Measurements from ENCODE around the gene SPDYE18. TPM values are rescaled to one million over a fixed set of nuclear protein-coding genes. Genes with fewer than 3 reads are reported as not detected.
"Not testable (repeated sequence)": the region's sequence is repeated elsewhere in the genome, so short reads cannot be mapped to it uniquely, and the experiment has no call there.

The SPDYE18 gene
- total and polyA plus RNA-seq, 10 of the 15 experiments (the other 5 are each of a cell fraction or from before 2014, with no cell fraction given): 0.23 to 0.74 (median 0.29) TPM; not detected in 3

- CTCF ChIA-PET; ATAC-seq; H3K79me2 ChIP-seq (ENCODE audit: control insufficient read depth, insufficient read depth, low read length): not testable (repeated sequence)
Observed at GRCh38 chr7:77092301-77092700, 29.9 kb upstream of the SPDYE18 start.

GRCh38 chr7:77082192-77082591 is 19.8 kb upstream of the SPDYE18 start:
- H3K9me3 ChIP-seq (replicated peaks; ENCODE audit: control insufficient read depth, insufficient read depth, low read length); intact Hi-C loops (cut with micrococcal nuclease; ENCODE audit: unreplicated experiment); H3K27ac ChIP-seq (ENCODE audit: control insufficient read depth, insufficient read depth); H2AFZ ChIP-seq (ENCODE audit: control insufficient read depth, low read depth, low read length); H3K4me1 ChIP-seq (ENCODE audit: control insufficient read depth, insufficient read depth, low read length); H3K4me2 ChIP-seq (ENCODE audit: control insufficient read depth, insufficient read depth); RAD21 ChIA-PET (ENCODE audit: unreplicated experiment); H3K9ac ChIP-seq (ENCODE audit: control insufficient read depth, insufficient read depth, low read length); H4K20me1 ChIP-seq (ENCODE audit: control insufficient read depth, insufficient read depth); POLR2A ChIA-PET; ATAC-seq; BruUV-seq (replicated peaks); FAIRE-seq; H3K27me3 ChIP-seq (replicated peaks in 1 of 2; ENCODE audit: control insufficient read depth in 2 of 2, insufficient read depth in 2 of 2, low read length in 1 of 2); H3K79me2 ChIP-seq (ENCODE audit: control insufficient read depth, insufficient read depth, low read length); DNase-seq (ENCODE audit: low read depth, low spot score); CTCF ChIA-PET; in situ Hi-C loops (cut with MboI); H3K4me3 ChIP-seq; H3K36me3 ChIP-seq (ENCODE audit: control insufficient read depth in 2 of 2, insufficient read depth in 2 of 2, low read length in 1 of 2); SMC1A ChIA-PET (ENCODE audit: uncharacterized antibody, unreplicated experiment): not testable (repeated sequence)
- WGBS (ENCODE audit: insufficient coverage, insufficient replicate concordance, low lambda C conversion rate, missing lambda C conversion rate): 100% methylated on average over 1 of the region's 1 CpG

More at GRCh38 chr7:77092301-77092700, 29.9 kb upstream of the SPDYE18 start:
- SMC1A ChIA-PET (ENCODE audit: uncharacterized antibody, unreplicated experiment); FAIRE-seq; intact Hi-C loops (cut with micrococcal nuclease; ENCODE audit: unreplicated experiment); H3K36me3 ChIP-seq (ENCODE audit: control insufficient read depth in 2 of 2, insufficient read depth in 2 of 2, low read length in 1 of 2); H3K4me2 ChIP-seq (ENCODE audit: control insufficient read depth, insufficient read depth); H3K27me3 ChIP-seq (replicated peaks in 1 of 2; ENCODE audit: control insufficient read depth in 2 of 2, insufficient read depth in 2 of 2, low read length in 1 of 2); H3K9me3 ChIP-seq (replicated peaks; ENCODE audit: control insufficient read depth, insufficient read depth, low read length); RAD21 ChIA-PET (ENCODE audit: unreplicated experiment); H3K4me3 ChIP-seq; H4K20me1 ChIP-seq (ENCODE audit: control insufficient read depth, insufficient read depth); in situ Hi-C loops (cut with MboI); BruUV-seq (replicated peaks); H3K4me1 ChIP-seq (ENCODE audit: control insufficient read depth, insufficient read depth, low read length); POLR2A ChIA-PET; H3K27ac ChIP-seq (ENCODE audit: control insufficient read depth, insufficient read depth); DNase-seq (ENCODE audit: low read depth, low spot score); H3K9ac ChIP-seq (ENCODE audit: control insufficient read depth, insufficient read depth, low read length); H2AFZ ChIP-seq (ENCODE audit: control insufficient read depth, low read depth, low read length): not testable (repeated sequence)
- WGBS (ENCODE audit: insufficient coverage, insufficient replicate concordance, low lambda C conversion rate, missing lambda C conversion rate): 77% methylated on average over 2 of the region's 2 CpGs

GRCh38 chr7:77080236-77080635 is 17.9 kb upstream of the SPDYE18 start:
- POLR2A ChIA-PET; H4K20me1 ChIP-seq (ENCODE audit: control insufficient read depth, insufficient read depth); H3K36me3 ChIP-seq (ENCODE audit: control insufficient read depth in 2 of 2, insufficient read depth in 2 of 2, low read length in 1 of 2); BruUV-seq (replicated peaks); H2AFZ ChIP-seq (ENCODE audit: control insufficient read depth, low read depth, low read length); FAIRE-seq; H3K4me1 ChIP-seq (ENCODE audit: control insufficient read depth, insufficient read depth, low read length); intact Hi-C loops (cut with micrococcal nuclease; ENCODE audit: unreplicated experiment); H3K27me3 ChIP-seq (replicated peaks in 1 of 2; ENCODE audit: control insufficient read depth in 2 of 2, insufficient read depth in 2 of 2, low read length in 1 of 2); in situ Hi-C loops (cut with MboI); DNase-seq (ENCODE audit: low read depth, low spot score); H3K9me3 ChIP-seq (replicated peaks; ENCODE audit: control insufficient read depth, insufficient read depth, low read length); H3K9ac ChIP-seq (ENCODE audit: control insufficient read depth, insufficient read depth, low read length); H3K4me2 ChIP-seq (ENCODE audit: control insufficient read depth, insufficient read depth); CTCF ChIA-PET; H3K79me2 ChIP-seq (ENCODE audit: control insufficient read depth, insufficient read depth, low read length); ATAC-seq; H3K4me3 ChIP-seq; RAD21 ChIA-PET (ENCODE audit: unreplicated experiment); H3K27ac ChIP-seq (ENCODE audit: control insufficient read depth, insufficient read depth): not testable (repeated sequence)
- SMC1A ChIA-PET (ENCODE audit: uncharacterized antibody, unreplicated experiment): interaction anchor here (0.6 kb wide), 1 partner anchor 307 kb away, joined by 3 read pairs; no protein-coding TSS in a partner anchor
- 86% methylated on average over 1 of the region's 2 CpGs for WGBS (ENCODE audit: insufficient coverage, insufficient replicate concordance, low lambda C conversion rate, missing lambda C conversion rate)

- H3K27me3 ChIP-seq (replicated peaks in 1 of 2; ENCODE audit: control insufficient read depth in 2 of 2, insufficient read depth in 2 of 2, low read length in 1 of 2); CTCF ChIA-PET; H3K27ac ChIP-seq (ENCODE audit: control insufficient read depth, insufficient read depth); H3K9ac ChIP-seq (ENCODE audit: control insufficient read depth, insufficient read depth, low read length); H4K20me1 ChIP-seq (ENCODE audit: control insufficient read depth, insufficient read depth); H3K4me1 ChIP-seq (ENCODE audit: control insufficient read depth, insufficient read depth, low read length); H3K36me3 ChIP-seq (ENCODE audit: control insufficient read depth in 2 of 2, insufficient read depth in 2 of 2, low read length in 1 of 2); DNase-seq (ENCODE audit: low read depth, low spot score); H3K4me2 ChIP-seq (ENCODE audit: control insufficient read depth, insufficient read depth); FAIRE-seq; H2AFZ ChIP-seq (ENCODE audit: control insufficient read depth, low read depth, low read length); ATAC-seq; intact Hi-C loops (cut with micrococcal nuclease; ENCODE audit: unreplicated experiment); H3K9me3 ChIP-seq (replicated peaks; ENCODE audit: control insufficient read depth, insufficient read depth, low read length); SMC1A ChIA-PET (ENCODE audit: uncharacterized antibody, unreplicated experiment); H3K79me2 ChIP-seq (ENCODE audit: control insufficient read depth, insufficient read depth, low read length); RAD21 ChIA-PET (ENCODE audit: unreplicated experiment); H3K4me3 ChIP-seq; in situ Hi-C loops (cut with MboI); POLR2A ChIA-PET; BruUV-seq (replicated peaks): not testable (repeated sequence)
- 35% methylated on average over 5 of the region's 5 CpGs for WGBS (ENCODE audit: insufficient coverage, insufficient replicate concordance, low lambda C conversion rate, missing lambda C conversion rate)
Observed at GRCh38 chr7:77079624-77080023, 17.3 kb upstream of the SPDYE18 start.

Measured in GM12878 (cell line).